BLaER1 (cell line): ENCODE results near the gene SV2B.

Experiments
- H3K27ac ChIP-seq: shearing (Covaris generic); formaldehyde crosslinking; 2 replicates; pipeline ENCODE4 v1.8.1; 2022
- H3K27me3 ChIP-seq: shearing (Covaris generic); formaldehyde crosslinking; 2 replicates; pipeline ENCODE4 v1.8.1; 2022
- H3K36me3 ChIP-seq: shearing (Covaris generic); formaldehyde crosslinking; 2 replicates; pipeline ENCODE4 v1.8.1; 2022
- H3K4me1 ChIP-seq: shearing (Covaris generic); formaldehyde crosslinking; 2 replicates; pipeline ENCODE4 v1.8.1; 2022
- H3K4me2 ChIP-seq: shearing (Covaris generic); formaldehyde crosslinking; 2 replicates; pipeline ENCODE4 v1.8.1; 2022
- H3K4me3 ChIP-seq: shearing (Covaris generic); formaldehyde crosslinking; 2 replicates; pipeline ENCODE4 v1.8.1; 2022
- H3K9ac ChIP-seq: shearing (Covaris generic); formaldehyde crosslinking; 2 replicates; pipeline ENCODE4 v1.8.1; 2022
- H3K9me3 ChIP-seq: shearing (Covaris generic); formaldehyde crosslinking; 2 replicates; pipeline ENCODE4 v1.8.1; 2022
- H4K20me1 ChIP-seq: shearing (Covaris generic); formaldehyde crosslinking; 2 replicates; pipeline ENCODE4 v1.8.1; 2022
- Cebpa-rat ChIP-seq: shearing (Covaris generic); IDR thresholded peaks from 2 replicates; pipeline ENCODE4 v1.8.1; 2022

The SV2B gene

GRCh38 chr15:91199511-91199910, 99.5 kb downstream of the SV2B start:
- no peak for TF ChIP-seq Cebpa-rat
- H3K27me3 ChIP-seq = no peaks in the 10 kb centered on the region
- H4K20me1 ChIP-seq = no peaks in the 10 kb centered on the region
- H3K4me1 ChIP-seq = no peaks in the 10 kb centered on the region
- H3K4me2 ChIP-seq = no peak overlapping the region
- H3K9ac ChIP-seq = no peak overlapping the region
- no peak overlapping the region for H3K4me3 ChIP-seq
- no peaks in the 10 kb centered on the region for H3K9me3 ChIP-seq
- H3K27ac ChIP-seq = no peak overlapping the region
- H3K36me3 ChIP-seq = no peaks in the 10 kb centered on the region

GRCh38 chr15:91200101-91200754, 100.2 kb downstream of the SV2B start:
- H3K4me1 ChIP-seq = no peaks in the 10 kb centered on the region
- H3K9me3 ChIP-seq = no peaks in the 10 kb centered on the region
- H3K27me3 ChIP-seq = no peaks in the 10 kb centered on the region
- H3K27ac ChIP-seq = no peak overlapping the region
- no peak overlapping the region for H3K9ac ChIP-seq
- no peak overlapping the region for H3K4me2 ChIP-seq
- H3K36me3 ChIP-seq = no peaks in the 10 kb centered on the region
- no peaks in the 10 kb centered on the region for H4K20me1 ChIP-seq
- H3K4me3 ChIP-seq = no peak overlapping the region
- TF ChIP-seq Cebpa-rat = no peak

GRCh38 chr15:91202510-91203102, 102.5 kb downstream of the SV2B start:
- Histone ChIP-seq H3K9me3 (no peaks in the 10 kb centered on the region), H3K27me3 (no peaks in the 10 kb centered on the region), H3K4me3 (no peak overlapping the region), H3K4me2 (no peak overlapping the region), H3K9ac (no peak overlapping the region), H4K20me1 (no peaks in the 10 kb centered on the region), H3K4me1 (no peaks in the 10 kb centered on the region), H3K27ac (no peak overlapping the region), H3K36me3 (no peaks in the 10 kb centered on the region)
- TF ChIP-seq Cebpa-rat = no peak

GRCh38 chr15:91203619-91204203, 103.7 kb downstream of the SV2B start:
- Histone ChIP-seq H3K9me3 (no peaks in the 10 kb centered on the region), H3K27ac (no peak overlapping the region), H3K27me3 (no peaks in the 10 kb centered on the region), H3K4me1 (no peaks in the 10 kb centered on the region), H3K36me3 (no peaks in the 10 kb centered on the region), H3K4me3 (no peak overlapping the region), H3K4me2 (no peak overlapping the region), H4K20me1 (no peaks in the 10 kb centered on the region), H3K9ac (no peak overlapping the region)
- no peak for TF ChIP-seq Cebpa-rat

GRCh38 chr15:91208371-91208770, 108.3 kb downstream of the SV2B start:
- no peaks in the 10 kb centered on the region for H3K4me1 ChIP-seq
- no peak for TF ChIP-seq Cebpa-rat
- no peak overlapping the region for H3K27ac ChIP-seq
- H4K20me1 ChIP-seq = no peaks in the 10 kb centered on the region
- H3K9me3 ChIP-seq = no peaks in the 10 kb centered on the region
- no peak overlapping the region for H3K4me3 ChIP-seq
- H3K9ac ChIP-seq = no peak overlapping the region
- H3K4me2 ChIP-seq = no peak overlapping the region
- no peaks in the 10 kb centered on the region for H3K36me3 ChIP-seq
- H3K27me3 ChIP-seq = no peaks in the 10 kb centered on the region

- Histone ChIP-seq H3K27ac (no peak overlapping the region), H3K4me1 (no peaks in the 10 kb centered on the region), H3K36me3 (no peaks in the 10 kb centered on the region), H3K9ac (no peak overlapping the region), H3K9me3 (no peaks in the 10 kb centered on the region), H4K20me1 (no peaks in the 10 kb centered on the region), H3K27me3 (no peaks in the 10 kb centered on the region), H3K4me3 (no peak overlapping the region), H3K4me2 (no peak overlapping the region)
- no peak for TF ChIP-seq Cebpa-rat
Measured at GRCh38 chr15:91209318-91209717, 109.3 kb downstream of the SV2B start.

- Histone ChIP-seq H3K36me3 (no peaks in the 10 kb centered on the region), H3K9me3 (no peaks in the 10 kb centered on the region), H3K4me2 (no peak overlapping the region), H3K9ac (no peak overlapping the region), H3K27ac (no peak overlapping the region), H4K20me1 (no peaks in the 10 kb centered on the region), H3K27me3 (no peaks in the 10 kb centered on the region), H3K4me3 (no peak overlapping the region), H3K4me1 (no peaks in the 10 kb centered on the region)
- TF ChIP-seq Cebpa-rat = no peak
Measured at GRCh38 chr15:91209726-91210125, 109.7 kb downstream of the SV2B start.

GRCh38 chr15:91214675-91215590, 114.9 kb downstream of the SV2B start:
- Histone ChIP-seq H3K27me3 (no peaks in the 10 kb centered on the region), H3K27ac (no peak overlapping the region), H3K4me1 (no peaks in the 10 kb centered on the region), H4K20me1 (no peaks in the 10 kb centered on the region), H3K4me3 (no peak overlapping the region), H3K9me3 (no peaks in the 10 kb centered on the region), H3K4me2 (no peak overlapping the region), H3K9ac (no peak overlapping the region), H3K36me3 (no peaks in the 10 kb centered on the region)
- no peak for TF ChIP-seq Cebpa-rat

GRCh38 chr15:91216000-91216399, 115.9 kb downstream of the SV2B start:
- H3K9me3 ChIP-seq = no peaks in the 10 kb centered on the region
- H3K4me3 ChIP-seq = no peak overlapping the region
- no peaks in the 10 kb centered on the region for H3K36me3 ChIP-seq
- no peak for TF ChIP-seq Cebpa-rat
- H3K27me3 ChIP-seq = no peaks in the 10 kb centered on the region
- H3K9ac ChIP-seq = no peak overlapping the region
- H3K4me2 ChIP-seq = no peak overlapping the region
- H4K20me1 ChIP-seq = no peaks in the 10 kb centered on the region
- no peak overlapping the region for H3K27ac ChIP-seq
- H3K4me1 ChIP-seq = peaks cover 6% of the 10 kb centered on the region

- Histone ChIP-seq H3K27ac (no peak overlapping the region), H3K9ac (no peak overlapping the region), H3K9me3 (no peaks in the 10 kb centered on the region), H3K4me2 (no peak overlapping the region), H4K20me1 (no peaks in the 10 kb centered on the region), H3K4me1 (peaks cover 8% of the 10 kb centered on the region), H3K4me3 (no peak overlapping the region), H3K36me3 (no peaks in the 10 kb centered on the region), H3K27me3 (no peaks in the 10 kb centered on the region)
- TF ChIP-seq Cebpa-rat = no peak
Measured at GRCh38 chr15:91219206-91219605, 119.1 kb downstream of the SV2B start.
